ENCODE results near the gene PSMD14.

PSMD14 gene

DNA sequence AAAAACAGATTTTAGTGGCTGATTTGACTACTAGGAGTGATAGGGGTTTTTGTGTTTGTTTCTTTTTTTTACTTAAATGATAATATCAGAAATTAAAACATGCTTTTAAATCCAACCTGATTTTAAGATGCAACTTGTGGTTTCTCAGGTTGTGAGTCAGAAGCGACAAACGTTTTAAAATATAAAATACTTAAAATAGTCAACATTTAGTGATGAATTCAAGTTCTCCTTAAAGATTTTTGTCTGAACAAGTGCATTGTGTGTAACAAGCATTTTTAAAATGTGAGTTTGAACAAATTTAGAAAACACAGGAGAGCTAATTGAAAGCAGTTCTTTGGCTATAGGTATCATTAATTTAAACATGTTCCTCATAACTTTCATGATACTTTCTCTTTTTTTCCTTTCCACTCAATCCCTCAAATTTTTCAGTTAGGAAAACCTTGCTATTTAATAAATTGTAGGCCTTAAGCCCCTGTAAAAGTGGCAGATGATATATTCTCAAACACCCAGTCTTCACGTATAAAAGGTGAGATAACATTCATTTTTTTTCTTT lies 111.5 kb downstream of the PSMD14 start:
- DNase-seq (ENCODE audit: low read depth): no peak

- no peak for DNase-seq (ENCODE audit: low read depth)
Measured at GRCh38 chr2:161420406-161421074, 112.3 kb downstream of the PSMD14 start.

GRCh38 chr2:161421686-161422085 lies 113.5 kb downstream of the PSMD14 start:
- DNase-seq (ENCODE audit: low read depth): no peak

DNA sequence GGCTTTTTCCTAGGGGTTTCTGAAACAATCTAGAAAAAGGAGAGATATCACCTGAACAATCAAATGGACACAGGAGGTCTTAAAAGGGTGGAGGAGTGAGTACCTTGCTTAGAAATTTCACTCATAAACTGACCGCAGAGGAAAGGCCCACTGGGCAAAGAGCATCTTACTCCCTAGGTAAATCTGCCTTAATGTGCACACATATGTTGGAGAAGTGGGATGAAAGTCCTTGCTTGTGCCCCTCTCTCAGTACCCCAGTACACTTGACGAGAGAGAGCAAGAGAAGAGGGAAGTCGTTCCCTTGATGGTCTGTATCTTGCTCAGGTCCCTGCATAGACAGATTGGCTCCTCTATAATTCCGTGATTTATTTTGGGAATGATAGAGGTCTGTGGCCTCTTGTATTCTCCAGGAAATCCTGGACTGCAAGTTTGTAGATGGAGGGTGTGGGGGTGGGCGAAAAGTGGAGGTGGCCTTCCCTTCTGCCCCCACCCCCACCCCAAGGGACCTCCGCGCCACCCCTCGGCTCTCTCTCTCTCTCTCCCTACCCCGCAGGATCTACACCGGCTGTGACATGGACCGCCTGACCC lies 114.7 kb downstream of the PSMD14 start:
- no peak for DNase-seq (ENCODE audit: low read depth)

- DNase-seq (ENCODE audit: low read depth): no peak
Measured at GRCh38 chr2:161423421-161424393, 115.5 kb downstream of the PSMD14 start.

- DNase-seq (ENCODE audit: low read depth): no peak
Measured at GRCh38 chr2:161424394-161424769, 116.2 kb downstream of the PSMD14 start.

GRCh38 chr2:161424891-161425727 lies 116.9 kb downstream of the PSMD14 start:
- no peak for DNase-seq (ENCODE audit: low read depth)

DNA sequence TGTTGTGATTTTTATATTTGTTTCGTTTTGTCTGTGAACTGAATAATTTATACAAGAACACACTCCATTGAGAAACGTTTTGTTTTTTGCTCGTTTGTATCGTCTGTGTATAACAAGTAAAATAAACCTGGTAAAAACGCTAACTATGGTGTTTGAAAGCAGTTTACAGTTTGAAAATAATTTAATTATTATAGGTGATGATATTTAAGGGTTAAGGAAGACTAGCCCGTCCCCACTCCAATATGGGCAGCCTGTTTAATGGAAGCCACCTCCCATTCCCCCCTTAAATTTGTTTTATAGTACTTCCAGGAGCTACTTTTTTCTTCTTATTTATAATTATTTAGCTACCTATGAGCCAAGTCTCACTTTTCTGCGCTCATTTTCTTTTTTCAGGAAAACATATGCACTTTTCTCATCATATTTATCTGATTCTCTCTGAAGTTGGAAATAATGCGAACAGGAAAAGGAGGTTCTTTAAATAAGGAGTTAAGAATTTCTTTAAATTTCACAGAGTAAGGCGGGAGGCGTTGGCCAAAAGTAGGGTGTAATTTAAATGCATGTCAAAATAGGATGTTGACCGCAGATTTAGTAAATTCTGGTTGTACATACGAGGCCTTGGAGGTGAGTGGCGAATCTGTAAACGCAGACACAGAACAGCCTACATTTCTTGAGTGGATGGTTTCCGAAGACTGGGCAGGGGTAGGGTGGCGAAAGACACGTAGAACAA lies 117.7 kb downstream of the PSMD14 start:
- no peak for DNase-seq (ENCODE audit: low read depth)

DNA sequence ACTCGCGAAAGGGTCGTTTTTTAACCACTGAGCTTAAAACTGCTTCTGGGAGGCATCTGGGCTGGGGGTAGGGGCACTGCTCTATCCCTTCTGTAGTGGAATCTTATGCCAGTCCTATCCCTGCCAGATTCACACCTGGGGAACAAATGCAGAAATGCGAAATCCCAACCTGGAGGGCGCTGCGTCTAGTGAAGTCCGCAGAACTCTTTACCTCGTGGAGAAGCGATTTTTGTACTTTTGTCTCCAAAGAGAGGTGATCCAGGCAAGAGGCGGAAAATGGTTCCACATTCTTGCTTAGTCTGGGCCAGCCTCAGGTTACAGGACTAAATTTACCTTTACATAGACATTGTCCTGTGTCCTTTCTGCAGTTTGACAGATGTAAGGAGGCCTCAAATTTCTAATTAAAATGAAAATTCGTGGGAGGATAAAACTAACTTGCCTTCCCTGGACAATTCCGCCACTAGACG lies 118.3 kb downstream of the PSMD14 start:
- DNase-seq (ENCODE audit: low read depth): no peak

- no peak for DNase-seq (ENCODE audit: low read depth)
Measured at GRCh38 chr2:161426922-161427663, 118.9 kb downstream of the PSMD14 start.

DNA sequence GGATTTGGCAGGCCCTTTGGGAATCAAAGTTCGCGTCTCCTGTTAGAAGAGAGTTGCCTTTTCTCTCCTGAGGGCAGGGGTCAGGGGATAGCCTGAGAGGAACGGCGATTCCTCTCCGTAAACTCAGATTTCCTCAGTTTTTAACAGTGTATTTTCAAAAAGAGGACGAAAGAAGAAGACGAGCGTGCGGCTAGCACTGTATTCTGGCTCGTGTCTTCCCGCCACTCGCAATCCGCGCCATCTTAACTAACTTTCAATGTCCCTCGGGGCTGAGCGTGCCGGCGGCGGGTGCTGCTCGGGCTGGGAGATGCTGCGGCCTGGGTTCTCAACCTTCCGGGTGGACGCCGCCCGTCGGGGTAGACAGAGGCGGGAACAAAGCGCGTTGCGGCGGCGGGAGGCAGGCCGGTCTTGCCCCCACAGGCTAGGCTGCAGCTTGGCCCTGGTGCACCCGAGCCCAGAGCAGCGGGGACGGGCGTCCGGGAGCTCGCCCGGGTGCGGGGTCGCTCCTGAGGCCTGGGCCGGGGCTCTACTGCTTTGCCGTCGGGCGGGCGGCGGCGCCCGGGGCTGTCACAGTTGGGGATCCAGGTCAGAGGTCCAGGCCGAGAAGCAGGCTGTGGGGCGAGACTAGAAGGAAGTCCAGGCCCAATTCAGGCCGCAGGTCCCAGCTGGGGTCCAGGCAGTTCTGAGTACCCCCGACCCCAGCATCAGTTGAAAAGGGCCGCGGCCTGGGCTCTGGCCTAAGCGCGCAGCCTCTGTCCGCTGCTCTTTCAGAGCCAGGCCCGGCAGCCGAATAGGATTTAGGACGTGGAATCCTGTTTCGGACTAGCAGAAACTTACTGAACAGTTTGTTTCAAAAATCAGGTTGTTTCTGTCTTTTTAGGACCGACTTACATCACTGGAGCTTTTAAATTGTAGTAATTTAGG lies 119.7 kb downstream of the PSMD14 start:
- DNase-seq (ENCODE audit: low read depth): no peak

DNA sequence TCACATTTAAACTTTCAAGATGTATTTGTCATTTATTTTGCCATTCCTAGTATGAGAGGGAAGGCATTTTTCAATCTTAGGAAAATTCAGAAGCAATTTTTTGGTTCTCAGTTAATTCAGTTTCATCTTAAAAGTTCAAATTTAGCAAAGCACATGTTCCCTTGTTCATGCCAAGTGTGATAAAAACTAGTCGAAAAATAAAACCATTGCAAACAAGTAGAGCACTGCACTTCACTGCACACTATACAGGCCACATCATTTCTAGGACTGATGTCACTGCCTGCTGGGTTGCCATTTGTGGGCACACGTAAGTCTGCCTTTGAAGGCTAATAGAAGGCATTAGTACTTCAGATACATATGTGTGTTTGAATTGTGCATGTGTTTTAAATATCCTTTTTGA lies 122.2 kb downstream of the PSMD14 start:
- no peak for DNase-seq (ENCODE audit: low read depth)

DNA sequence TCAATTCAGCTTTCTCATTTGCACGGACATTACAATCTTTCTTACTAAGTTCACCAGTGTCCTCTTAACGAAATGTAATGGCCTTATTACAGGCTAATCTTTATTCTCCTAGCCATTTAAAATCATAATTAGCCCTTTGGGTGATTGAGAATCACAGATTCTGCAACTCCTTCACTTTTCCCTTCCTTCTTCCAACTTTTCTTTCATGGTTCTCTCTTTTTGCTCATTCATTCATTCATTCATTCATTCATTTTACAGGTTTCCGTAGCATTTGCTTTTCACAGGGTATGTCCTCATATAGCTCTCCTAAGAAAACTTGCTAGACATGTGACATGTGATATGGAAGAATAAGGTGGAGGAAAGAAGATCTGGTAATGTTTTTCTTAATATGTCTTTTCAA lies 123.9 kb downstream of the PSMD14 start:
- no peak for DNase-seq (ENCODE audit: low read depth)

DNA sequence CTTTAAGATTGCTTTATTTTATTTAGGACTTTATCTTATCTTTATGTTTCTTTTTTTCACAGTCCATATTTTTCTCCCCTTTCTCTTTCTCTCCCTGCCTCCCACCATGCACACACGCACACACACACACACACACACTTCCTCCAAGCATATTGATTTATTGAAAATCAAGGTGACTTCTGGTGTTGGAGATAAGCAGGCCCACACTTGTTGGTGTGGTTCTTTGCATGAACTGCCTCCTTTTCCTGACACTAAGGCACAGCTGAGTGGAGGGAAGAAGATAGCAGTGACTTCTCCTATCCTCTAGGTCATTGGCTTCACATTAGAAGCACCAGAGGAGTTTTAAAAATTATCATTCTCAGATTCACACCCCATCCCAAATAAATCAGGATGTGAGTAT lies 125.9 kb downstream of the PSMD14 start:
- DNase-seq (ENCODE audit: low read depth): no peak

GRCh38 chr2:161436411-161436810 lies 128.2 kb downstream of the PSMD14 start:
- no peak for DNase-seq (ENCODE audit: low read depth)

GRCh38 chr2:161438598-161438997 lies 130.4 kb downstream of the PSMD14 start:
- DNase-seq (ENCODE audit: low read depth): no peak

DNA sequence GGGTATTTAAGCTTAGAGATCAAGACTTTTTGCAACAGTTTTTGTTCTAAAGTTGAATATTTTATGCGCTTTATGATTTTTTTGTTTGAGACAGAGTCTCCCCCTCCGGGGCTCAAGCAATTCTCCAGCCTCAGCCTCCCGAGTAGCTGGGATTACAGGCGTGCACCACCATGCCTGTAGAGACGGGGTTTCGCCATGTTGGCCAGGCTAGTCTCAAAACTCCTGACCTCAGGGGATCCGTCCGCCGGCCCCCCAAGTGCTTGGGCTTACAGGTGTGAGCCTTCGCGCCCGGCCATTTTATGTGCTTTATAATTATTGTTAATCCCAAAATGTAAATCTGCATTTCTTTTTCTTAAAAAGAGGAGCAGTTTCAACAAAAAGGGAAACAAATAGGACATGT lies 136.9 kb downstream of the PSMD14 start:
- DNase-seq (ENCODE audit: low read depth): no peak

GRCh38 chr2:161448431-161448830 lies 140.2 kb downstream of the PSMD14 start:
- DNase-seq (ENCODE audit: low read depth): no peak

All from activated T-cell treated with anti-CD3 and anti-CD28 coated beads for 1 hour (primary cell).